Effector CD4-positive, alpha-beta T cell (primary cell): ENCODE data around the gene CORO6.

ENCODE experiments used
- DNase-seq: peaks from one replicate; pipeline ENCODE4 v3.0.0-alpha.2; 2020

CORO6 gene

DNA sequence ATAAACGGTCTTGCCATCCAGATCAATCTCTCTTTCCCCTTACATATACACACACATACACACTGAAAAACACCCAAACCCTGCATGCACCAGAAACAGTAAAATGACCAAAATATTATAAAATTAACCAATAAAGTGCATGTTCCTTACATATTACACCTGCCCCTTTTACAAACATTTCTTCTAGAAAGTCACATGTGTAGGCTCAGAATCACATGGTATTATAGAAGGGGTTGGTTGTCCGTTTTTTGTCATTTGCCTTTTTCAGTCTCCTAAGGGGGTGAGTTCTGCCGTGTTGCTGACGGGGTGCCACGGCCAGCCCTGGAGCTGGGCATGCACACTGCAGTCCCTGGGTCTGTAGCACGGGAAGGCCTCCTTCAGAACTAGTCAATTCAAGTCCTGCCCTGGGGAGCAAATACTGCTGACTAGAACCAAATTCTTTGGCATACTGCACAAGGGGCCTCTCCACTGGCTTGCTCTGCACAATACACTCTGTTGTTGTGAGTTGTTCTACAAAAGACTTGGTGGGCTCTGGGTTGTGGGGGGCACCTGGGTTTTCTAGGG, 8.0 kb upstream of the CORO6 start:
- no peak for DNase-seq

DNA sequence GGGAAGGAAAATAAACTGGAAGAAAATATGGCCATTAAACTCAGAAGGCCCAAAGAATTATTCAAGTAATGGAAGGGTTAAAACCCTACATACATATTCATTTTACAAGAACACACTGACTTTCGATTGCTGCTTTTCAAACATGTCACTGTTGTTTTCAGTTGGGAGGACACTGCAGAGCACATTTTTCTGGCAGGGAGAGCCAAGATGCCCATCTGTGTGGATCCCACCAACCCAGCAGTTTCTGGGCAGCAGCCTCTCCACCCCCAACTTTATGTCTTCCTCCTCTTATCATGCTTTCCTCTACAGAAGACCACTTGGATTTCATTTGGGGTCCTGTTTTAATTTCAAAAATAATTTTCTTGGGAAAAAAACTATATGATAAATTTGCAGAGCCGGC, 7.1 kb upstream of the CORO6 start:
- no peak for DNase-seq

- DNase-seq, result no peak
Observed at GRCh38 chr17:29628644-29629043, 5.9 kb upstream of the CORO6 start.

- no peak for DNase-seq
Observed at GRCh38 chr17:29627951-29628350, 5.2 kb upstream of the CORO6 start.

DNA sequence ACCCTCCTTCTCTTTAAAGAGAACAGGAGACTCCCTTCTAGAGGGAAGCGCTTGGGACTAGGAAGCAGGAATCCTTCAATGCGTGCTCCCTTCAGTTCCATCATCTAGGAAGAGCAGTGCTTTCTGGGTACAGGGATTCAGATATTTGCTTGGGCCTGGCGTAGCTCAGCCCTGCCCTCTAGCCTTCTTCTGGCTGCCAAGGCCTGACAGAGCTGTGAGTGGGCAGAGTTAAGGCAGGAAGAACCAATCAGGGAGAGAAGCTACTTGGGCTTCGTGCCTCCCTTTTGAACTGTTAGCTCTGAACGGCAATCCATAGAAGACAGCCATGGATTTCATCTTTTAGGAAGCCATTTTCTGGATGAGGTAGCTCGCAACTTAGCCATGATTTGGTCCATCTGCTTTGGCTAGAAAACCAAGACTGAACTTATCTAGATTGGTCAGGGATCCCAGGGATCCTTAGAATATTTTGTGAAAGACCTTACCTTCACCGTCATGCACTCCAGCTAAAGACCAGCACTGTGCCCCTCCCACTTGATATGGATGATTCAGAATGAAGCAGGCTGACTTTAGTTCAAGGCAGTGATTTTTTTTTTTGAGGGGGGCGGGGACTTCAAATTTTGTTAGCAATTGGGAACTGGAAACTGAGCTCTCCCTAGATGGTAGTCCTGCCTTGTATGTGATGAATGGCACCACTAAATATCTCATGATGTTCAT, 2.5 kb upstream of the CORO6 start:
- no peak for DNase-seq

DNA sequence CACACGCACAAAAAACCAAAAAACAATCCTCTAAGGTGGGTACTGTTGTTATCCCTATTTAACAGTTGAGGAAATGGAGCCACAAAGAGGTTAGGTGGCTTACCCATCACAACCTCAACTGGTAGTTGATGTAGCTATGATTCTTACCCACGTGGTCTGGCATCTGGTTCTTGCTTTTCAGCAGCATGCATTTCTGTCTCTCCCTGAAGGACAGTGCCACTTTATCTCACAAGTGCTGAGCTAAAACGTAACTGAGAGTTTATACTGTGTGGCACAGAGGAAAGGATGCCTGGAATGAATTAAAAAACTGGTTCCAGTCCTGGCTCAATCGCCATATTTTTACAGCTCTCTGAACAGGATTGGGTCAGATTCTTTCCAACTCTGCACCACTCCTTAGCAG, 1.9 kb upstream of the CORO6 start:
- DNase-seq, result no peak

GRCh38 chr17:29623283-29623647, 553 bp upstream of the CORO6 start:
- DNase-seq, result no peak

GRCh38 chr17:29621751-29622194, 939 bp downstream of the CORO6 start:
- no peak for DNase-seq

- no peak for DNase-seq
Observed at GRCh38 chr17:29620779-29621500, 1.8 kb downstream of the CORO6 start.

DNA sequence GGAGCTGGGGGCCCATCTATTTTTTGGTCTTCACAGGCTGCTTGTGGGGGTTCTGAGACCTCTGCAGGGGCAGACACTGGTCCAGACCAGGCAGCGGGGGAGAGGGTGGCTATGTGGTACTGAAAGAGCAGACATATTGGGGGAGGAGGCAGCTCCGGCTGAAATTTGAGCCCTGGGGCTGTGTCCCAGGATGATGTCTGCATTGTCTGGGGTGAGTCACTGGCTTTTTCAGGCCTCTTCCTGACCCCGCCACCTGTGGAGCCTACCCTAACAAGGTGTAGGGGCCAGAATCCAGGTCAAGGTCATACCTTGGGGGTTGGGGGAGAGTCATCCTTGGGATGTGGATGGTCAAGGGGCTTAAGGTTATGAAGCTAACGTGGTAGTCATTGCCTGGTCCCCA, 2.4 kb downstream of the CORO6 start:
- DNase-seq, result no peak

DNA sequence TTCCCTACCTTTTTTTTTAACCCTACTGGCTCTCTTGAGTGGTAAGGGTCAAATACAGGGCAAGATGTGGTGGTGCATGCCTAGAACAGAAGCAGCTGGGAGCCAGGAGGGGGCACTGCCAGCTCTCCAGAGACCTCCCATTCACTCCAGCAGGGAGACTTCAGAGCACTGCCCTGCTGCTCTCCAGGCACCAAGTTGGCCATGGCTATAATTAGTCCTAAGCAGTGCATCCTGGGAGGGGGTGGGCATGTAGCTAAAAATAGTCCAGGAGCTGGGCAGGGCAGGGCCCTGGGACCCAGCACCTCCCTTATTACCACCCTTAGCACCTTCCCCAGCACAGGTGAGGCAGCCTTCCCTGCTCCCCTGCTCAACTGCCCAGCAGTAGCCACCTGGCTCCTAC, 3.5 kb downstream of the CORO6 start:
- DNase-seq, result no peak

DNA sequence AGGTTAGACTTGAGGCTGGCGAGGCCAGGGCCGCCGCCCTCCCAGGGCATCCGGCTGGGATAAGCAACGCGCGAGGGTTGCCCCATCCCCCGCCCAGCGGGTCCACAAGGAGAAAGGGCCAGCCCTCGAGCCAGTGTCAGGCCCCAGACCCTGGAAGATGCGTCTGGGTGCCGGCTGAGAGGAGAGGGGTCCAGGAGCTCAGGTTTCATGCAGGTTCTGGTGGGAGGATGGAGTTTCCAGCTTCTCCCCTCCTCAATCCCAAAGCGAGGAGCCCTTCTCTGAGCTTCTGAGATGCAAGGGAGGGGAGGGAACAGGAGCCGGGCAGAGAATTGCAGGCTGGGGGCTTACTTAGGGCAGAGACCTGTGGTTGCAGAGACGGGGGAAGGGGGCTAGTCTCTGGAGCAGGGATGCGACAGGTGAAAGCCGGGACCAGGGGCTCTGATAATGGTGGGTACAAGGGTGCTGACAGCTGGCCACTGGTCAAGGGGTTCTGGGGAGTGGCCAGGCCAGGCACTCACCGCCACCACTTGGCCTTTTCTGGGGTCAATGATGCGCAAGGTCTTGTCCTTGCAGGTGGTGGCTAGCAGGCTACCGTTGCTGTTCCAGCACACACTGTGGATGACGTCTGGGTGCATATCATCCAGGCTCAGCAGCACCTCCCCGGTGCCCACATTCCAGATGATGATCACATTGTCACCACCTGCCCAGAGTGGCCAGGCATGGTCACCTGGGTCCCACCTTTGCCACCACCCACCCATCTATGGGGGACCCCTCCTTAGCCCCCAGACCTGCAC, 4.2 kb downstream of the CORO6 start:
- no peak for DNase-seq

DNA sequence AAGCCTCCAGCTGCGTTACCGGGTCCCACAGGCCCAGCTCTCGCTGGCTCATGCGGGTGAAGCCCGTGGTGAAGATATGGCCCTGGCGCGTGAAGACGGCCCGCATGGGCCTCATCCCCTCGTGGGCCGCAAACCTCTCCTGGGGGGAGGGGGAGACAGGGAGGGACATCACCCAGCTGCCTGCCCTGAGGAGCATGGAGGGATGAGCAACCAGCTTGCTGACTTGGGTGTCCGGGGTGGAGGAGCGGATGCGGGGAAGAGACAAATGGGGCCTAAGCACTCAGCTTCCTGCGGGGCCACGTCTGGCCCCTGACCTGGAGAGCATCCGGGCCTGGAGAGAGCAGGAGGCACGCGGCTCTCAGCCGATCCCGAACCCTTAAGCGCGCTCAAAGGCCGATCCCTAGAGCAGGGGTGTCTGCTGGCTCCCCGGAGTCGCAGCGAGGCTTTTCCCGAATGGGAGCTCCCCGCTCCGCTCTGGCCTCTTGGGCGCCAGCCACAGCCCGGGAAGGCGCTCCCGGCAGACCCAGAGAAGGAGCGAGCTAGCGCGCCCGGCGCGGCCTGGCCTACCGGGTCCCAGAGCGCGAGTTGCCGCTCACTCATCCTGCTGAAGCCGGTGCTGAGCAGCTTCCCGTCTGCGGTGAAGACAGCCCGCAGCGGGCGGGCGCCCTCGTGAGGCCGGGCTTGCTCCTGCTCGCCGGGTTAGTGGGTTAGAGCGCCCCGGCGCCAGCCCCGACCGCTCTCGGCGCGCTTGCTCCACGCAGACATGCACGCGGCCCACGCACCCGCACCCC, 5.0 kb downstream of the CORO6 start:
- DNase-seq, result peak; percentile 87

GRCh38 chr17:29617125-29617480, 5.6 kb downstream of the CORO6 start:
- DNase-seq, result peak; percentile 88

DNA sequence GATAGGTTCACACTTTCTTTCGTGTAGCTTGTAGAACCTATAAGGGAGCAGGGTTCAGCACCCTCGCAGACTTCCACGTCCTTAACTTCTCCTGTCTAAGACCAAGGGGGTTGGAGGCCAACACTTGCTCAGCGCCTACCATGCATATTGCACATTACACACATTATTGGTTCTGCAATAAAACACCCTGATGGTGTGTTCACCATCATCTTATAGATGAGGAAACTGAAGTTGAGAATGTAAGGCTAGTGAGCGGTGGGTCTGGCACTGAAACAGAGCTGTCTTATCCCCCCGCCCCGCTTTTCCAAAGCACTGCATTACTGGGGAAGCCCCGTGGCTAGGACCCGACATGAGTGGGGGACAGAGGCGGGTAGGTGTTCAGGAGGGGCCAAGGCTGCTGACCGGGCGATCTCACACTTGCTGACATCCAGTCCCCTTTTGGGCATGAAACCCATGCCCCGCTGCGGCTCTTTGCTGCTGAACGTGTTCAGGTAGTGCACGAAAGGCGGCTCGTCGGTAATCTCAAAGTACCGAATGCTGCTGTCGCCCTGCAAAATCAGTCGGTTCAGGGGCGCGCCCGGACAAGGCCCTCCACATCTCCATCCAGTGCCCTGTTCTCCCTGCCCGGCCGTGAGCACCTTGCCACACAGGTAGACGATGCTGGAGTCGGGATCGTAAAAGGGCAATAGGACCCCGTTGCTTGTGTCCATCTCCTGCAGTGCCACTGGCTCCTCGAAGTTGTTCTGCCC, 6.2 kb downstream of the CORO6 start:
- DNase-seq, result no peak

- DNase-seq, result peak; percentile 79
Observed at GRCh38 chr17:29615492-29616299, 7.0 kb downstream of the CORO6 start.

DNA sequence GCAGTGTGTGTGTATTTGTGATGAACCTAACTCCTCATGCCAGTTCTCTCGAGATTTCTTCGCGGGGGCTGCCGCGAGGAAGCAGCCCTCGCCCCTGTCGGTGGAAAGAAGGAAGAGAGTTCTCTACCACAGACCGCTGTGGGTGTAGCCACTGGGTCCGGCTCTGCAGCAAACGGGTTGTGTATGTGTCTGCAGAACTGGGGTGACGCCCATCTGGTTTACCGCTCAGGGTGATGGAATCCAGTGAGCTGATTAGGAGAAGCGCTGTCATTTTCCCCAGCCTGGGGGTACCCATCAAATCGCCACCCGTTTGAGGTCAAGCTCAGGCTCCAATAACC, 7.7 kb downstream of the CORO6 start:
- peak; percentile 48 for DNase-seq

- no peak for DNase-seq
Observed at GRCh38 chr17:29614349-29615047, 8.2 kb downstream of the CORO6 start.

GRCh38 chr17:29613856-29614255, 8.9 kb downstream of the CORO6 start:
- DNase-seq, result no peak

DNA sequence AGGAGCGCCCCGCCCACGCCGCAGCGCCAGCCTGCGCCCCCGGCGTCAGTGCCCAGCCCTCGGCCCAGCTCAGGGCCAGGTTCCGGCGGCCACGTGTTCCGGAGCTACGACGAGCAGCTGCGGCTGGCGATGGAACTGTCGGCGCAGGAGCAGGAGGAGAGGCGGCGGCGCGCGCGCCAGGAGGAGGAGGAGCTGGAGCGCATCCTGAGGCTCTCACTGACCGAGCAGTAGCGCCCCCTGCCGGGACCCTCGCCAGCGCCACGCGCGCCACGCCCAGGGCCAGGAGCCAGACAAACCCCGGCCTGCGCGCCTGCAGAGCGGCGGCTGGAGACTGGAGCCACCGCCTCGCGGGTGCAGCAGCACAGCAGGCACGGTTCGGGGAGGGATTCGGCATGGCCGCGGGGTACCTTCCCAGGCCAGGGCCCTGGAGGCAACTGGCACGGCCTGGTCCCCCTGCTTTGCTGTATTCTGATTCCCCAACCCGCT, 9.3 kb downstream of the CORO6 start:
- peak; percentile 92 for DNase-seq
